Right lobe of liver (tissue), 4 donors: Measurements from ENCODE around the gene NOL12.

Experiments
- POLR2A ChIP-seq: fragments of 450-650 bp; IDR thresholded peaks from one replicate; pipeline ENCODE4 v1.6.1; 2017; ENCODE audit warnings: antibody characterized with exemption, mild to moderate bottlenecking
- TF ChIP-seq, protein P1 (sequence below), 4 donors: fragments of 200-600 bp in 3 of 4; fragments of 450-650 bp in 1 of 4; IDR thresholded peaks; one replicate each; pipeline versions ENCODE4 v1.5.1 to v1.8.0; 2016 to 2022; ENCODE audit warnings: antibody characterized with exemption in 4 of 4, mild to moderate bottlenecking in 2 of 4
- donor health status: DM: no; HTN: no; CAD: no.
- donor health status: DM: no; HTN: no; CAD: no.
- donor health status: DM: no; HTN: yes; CAD: no.

DNA sequence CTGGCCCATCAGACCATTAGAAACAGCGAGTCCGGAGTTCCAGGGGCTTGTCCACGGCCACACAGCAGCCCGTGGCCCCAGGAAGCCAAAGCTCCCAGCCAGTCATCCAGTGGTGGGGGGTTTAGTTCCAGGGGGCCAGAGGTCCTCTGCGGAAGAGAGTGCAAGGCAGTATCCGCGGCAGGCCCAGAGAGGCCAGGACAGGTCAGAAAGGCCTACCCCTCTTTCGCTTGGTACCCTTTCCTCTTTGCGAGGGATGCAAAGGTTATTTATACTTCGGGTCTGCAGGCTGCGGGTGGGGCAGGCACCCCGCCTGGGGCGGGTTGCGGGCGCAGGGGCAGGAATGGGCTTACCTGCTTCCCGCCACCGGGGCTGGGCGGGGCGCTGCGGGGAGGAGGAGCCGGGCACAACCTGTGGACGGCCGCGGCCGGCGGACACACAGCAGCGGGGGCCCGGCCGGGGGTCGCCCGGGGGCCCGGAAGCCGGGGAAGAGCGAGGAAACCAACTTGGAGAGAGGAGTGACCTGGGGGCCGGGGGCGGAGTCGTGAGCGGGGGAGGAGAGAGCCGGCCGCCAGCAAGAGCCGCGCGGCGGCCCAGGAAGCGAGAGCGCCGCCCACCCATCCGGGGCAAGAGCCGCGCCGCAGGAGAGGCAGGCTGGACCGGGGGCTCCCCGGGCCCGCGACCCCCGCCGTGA, 46.9 kb upstream of the NOL12 start, which contains the start of gene SH3BP1:
- TF ChIP-seq, protein P1, sequence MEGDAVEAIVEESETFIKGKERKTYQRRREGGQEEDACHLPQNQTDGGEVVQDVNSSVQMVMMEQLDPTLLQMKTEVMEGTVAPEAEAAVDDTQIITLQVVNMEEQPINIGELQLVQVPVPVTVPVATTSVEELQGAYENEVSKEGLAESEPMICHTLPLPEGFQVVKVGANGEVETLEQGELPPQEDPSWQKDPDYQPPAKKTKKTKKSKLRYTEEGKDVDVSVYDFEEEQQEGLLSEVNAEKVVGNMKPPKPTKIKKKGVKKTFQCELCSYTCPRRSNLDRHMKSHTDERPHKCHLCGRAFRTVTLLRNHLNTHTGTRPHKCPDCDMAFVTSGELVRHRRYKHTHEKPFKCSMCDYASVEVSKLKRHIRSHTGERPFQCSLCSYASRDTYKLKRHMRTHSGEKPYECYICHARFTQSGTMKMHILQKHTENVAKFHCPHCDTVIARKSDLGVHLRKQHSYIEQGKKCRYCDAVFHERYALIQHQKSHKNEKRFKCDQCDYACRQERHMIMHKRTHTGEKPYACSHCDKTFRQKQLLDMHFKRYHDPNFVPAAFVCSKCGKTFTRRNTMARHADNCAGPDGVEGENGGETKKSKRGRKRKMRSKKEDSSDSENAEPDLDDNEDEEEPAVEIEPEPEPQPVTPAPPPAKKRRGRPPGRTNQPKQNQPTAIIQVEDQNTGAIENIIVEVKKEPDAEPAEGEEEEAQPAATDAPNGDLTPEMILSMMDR (IDR thresholded peaks at IDR 0.05): no peak
- no peak for TF ChIP-seq POLR2A
